Endodermal cell (in vitro differentiated cells): ENCODE results near the gene C19orf85. TPM values are rescaled to one million over a fixed set of nuclear protein-coding genes. Genes with fewer than 3 reads are reported as not detected.

ENCODE experiments used
- DNase-seq: peaks from one replicate; pipeline ENCODE4 v3.0.0-alpha.2; 2017
- H3K27ac ChIP-seq: 2 replicates; pipeline ENCODE4 v1.5.1; 2013; ENCODE audit warnings: mild to moderate bottlenecking, low read depth, low read length, moderate library complexity
- H3K27me3 ChIP-seq: 2 replicates; pipeline ENCODE4 v1.6.1; 2013; ENCODE audit warnings: mild to moderate bottlenecking, low read length, moderate library complexity; ENCODE audit not compliant: insufficient read depth, control insufficient read depth, poor library complexity, severe bottlenecking
- H3K36me3 ChIP-seq: 2 replicates; pipeline ENCODE4 v1.7.0; 2013; ENCODE audit warnings: mild to moderate bottlenecking, low read length, moderate library complexity; ENCODE audit not compliant: control insufficient read depth, insufficient read depth
- H3K4me1 ChIP-seq: one replicate; pipeline ENCODE4 v1.7.0; 2013; ENCODE audit warnings: low read length; ENCODE audit not compliant: control insufficient read depth, insufficient read depth
- H3K4me3 ChIP-seq: 2 replicates; pipeline ENCODE4 v1.5.1; 2013; ENCODE audit warnings: mild to moderate bottlenecking, low read length, moderate library complexity
- H3K9ac ChIP-seq: 2 replicates; pipeline ENCODE4 v1.6.1; 2013; ENCODE audit warnings: mild to moderate bottlenecking, low read length, moderate library complexity; ENCODE audit not compliant: poor library complexity, severe bottlenecking; ENCODE audit errors: extremely low read depth
- H3K9me3 ChIP-seq: 2 replicates; pipeline ENCODE4 v1.6.1; 2013; ENCODE audit warnings: mild to moderate bottlenecking, low read length, moderate library complexity; ENCODE audit not compliant: control insufficient read depth
- H3K27ac Mint-ChIP-seq: 2 replicates; pipeline ENCODE4 v1.8.0; 2020; ENCODE audit warnings: mixed read lengths
- H3K27me3 Mint-ChIP-seq: 2 replicates; pipeline ENCODE4 v1.8.0; 2021; ENCODE audit warnings: mild to moderate bottlenecking, mixed read lengths; ENCODE audit not compliant: insufficient read depth
- H3K36me3 Mint-ChIP-seq: 2 replicates; pipeline ENCODE4 v1.8.0; 2020; ENCODE audit warnings: low read depth, mixed read lengths
- H3K4me1 Mint-ChIP-seq: 2 replicates; pipeline ENCODE4 v1.8.0; 2020; ENCODE audit warnings: mixed read lengths
- H3K4me3 Mint-ChIP-seq: 2 replicates; pipeline ENCODE4 v1.8.0; 2020; ENCODE audit warnings: mild to moderate bottlenecking, moderate library complexity, mixed read lengths
- H3K9me3 Mint-ChIP-seq: 2 replicates; pipeline ENCODE4 v1.8.0; 2020; ENCODE audit warnings: mild to moderate bottlenecking, mixed read lengths
- CTCF ChIP-seq: fragments of 200-600 bp; sonication (generic); conservative IDR thresholded peaks from 2 replicates; pipeline ENCODE4 v1.5.0; 2021; ENCODE audit warnings: antibody characterized with exemption, mild to moderate bottlenecking
- WGBS, 2 experiments: methylation state at CpG; one replicate each; pipeline versions ENCODE4 v1.1.5 to v1.1.7; 2013; ENCODE audit warnings: missing lambda C conversion rate in 2 of 2, mixed read lengths in 1 of 2; ENCODE audit not compliant: insufficient coverage in 1 of 2, insufficient read length in 1 of 2; 5-methylcytosine and 5-hydroxymethylcytosine counted together
- total RNA-seq, 2 donors: library from RNA; stranded (reverse); fragmentation: NEBNext Ultra II Directional in 1 of 2; extraction: Animal tissue kit (Norgen Biotek cat#: 25700) in 1 of 2; gene quantifications; 2 replicates in 1 of 2; 3 replicates in 1 of 2; pipeline ENCODE4 v1.2.1, GENCODE V29; 2021

The C19orf85 gene
- total RNA-seq, 2 donors from 2014 or later, result 0.62 to 2.3 TPM

- H3K36me3 ChIP-seq, result peaks cover 5% of the 10 kb centered on the region
- H3K27me3 Mint-ChIP-seq, result no peaks in the 10 kb centered on the region
- H3K9me3 ChIP-seq, result no peaks in the 10 kb centered on the region
- no peak for TF ChIP-seq CTCF
- H3K4me1 ChIP-seq, result no peaks in the 10 kb centered on the region
- no peak overlapping the region for H3K9ac ChIP-seq
- peaks cover 9% of the 10 kb centered on the region for H3K4me1 Mint-ChIP-seq
- no peak overlapping the region for H3K27ac Mint-ChIP-seq
- no peak for DNase-seq
- peaks cover 7% of the 10 kb centered on the region for H3K36me3 Mint-ChIP-seq
- H3K27me3 ChIP-seq, result no peaks in the 10 kb centered on the region
- no peak overlapping the region for H3K4me3 ChIP-seq
- H3K4me3 Mint-ChIP-seq, result no peak overlapping the region
- 86 to 87% methylated on average over 7 to 15 of the region's 15 CpGs for WGBS, 2 experiments
- H3K27ac ChIP-seq, result no peak overlapping the region
- H3K9me3 Mint-ChIP-seq, result no peaks in the 10 kb centered on the region
Measured at GRCh38 chr19:55479451-55480230, 15.1 kb upstream of the C19orf85 start.

GRCh38 chr19:55479045-55479444 is 14.5 kb upstream of the C19orf85 start:
- no peak overlapping the region for H3K27ac ChIP-seq
- Mint-ChIP-seq H3K4me1 (peaks cover 9% of the 10 kb centered on the region), H3K27me3 (no peaks in the 10 kb centered on the region), H3K4me3 (no peak overlapping the region), H3K9me3 (no peaks in the 10 kb centered on the region), H3K36me3 (peaks cover 7% of the 10 kb centered on the region), H3K27ac (no peak overlapping the region)
- DNase-seq, result no peak
- H3K4me1 ChIP-seq, result no peaks in the 10 kb centered on the region
- no peak for TF ChIP-seq CTCF
- no peaks in the 10 kb centered on the region for H3K27me3 ChIP-seq
- H3K9me3 ChIP-seq, result no peaks in the 10 kb centered on the region
- peaks cover 5% of the 10 kb centered on the region for H3K36me3 ChIP-seq
- H3K4me3 ChIP-seq, result no peak overlapping the region
- 92 to 94% methylated on average over 16 to 17 of the region's 17 CpGs for WGBS, 2 experiments
- H3K9ac ChIP-seq, result no peak overlapping the region

- no peak for DNase-seq
- Mint-ChIP-seq H3K27ac (peak overlapping the region; percentile 8), H3K9me3 (no peaks in the 10 kb centered on the region), H3K4me1 (peaks cover 14% of the 10 kb centered on the region), H3K27me3 (no peaks in the 10 kb centered on the region), H3K36me3 (peaks cover 7% of the 10 kb centered on the region), H3K4me3 (peak overlapping the region; percentile 76)
- H3K9ac ChIP-seq, result no peak overlapping the region
- no peak overlapping the region for H3K4me3 ChIP-seq
- no peak overlapping the region for H3K27ac ChIP-seq
- no peaks in the 10 kb centered on the region for H3K4me1 ChIP-seq
- 93 to 94% methylated on average over 12 of the region's 12 CpGs for WGBS, 2 experiments
- peaks cover 5% of the 10 kb centered on the region for H3K36me3 ChIP-seq
- no peak for TF ChIP-seq CTCF
- H3K9me3 ChIP-seq, result no peaks in the 10 kb centered on the region
- no peaks in the 10 kb centered on the region for H3K27me3 ChIP-seq
Measured at GRCh38 chr19:55478364-55478763, 13.8 kb upstream of the C19orf85 start.
